Natural killer cell (primary cell): Measurements from ENCODE around the gene FAM24A. TPM values are rescaled to one million over a fixed set of nuclear protein-coding genes. Genes with fewer than 3 reads are reported as not detected.

Source experiments
- ATAC-seq, 3 donors: fragments of 150-1000 bp in 2 of 3; fragments of 200-7000 bp in 1 of 3; cut with Tn5 transposase; 1 replicate in 1 of 3; 2 replicates in 2 of 3; pipeline ENCODE4 v1.10.0; 2021; ENCODE audit warnings: mild to moderate bottlenecking in 2 of 3, moderate library complexity in 2 of 3
- DNase-seq, 2 donors: peaks; one replicate each; pipeline versions ENCODE4 v3.0.0 to v3.0.0-alpha.2; 2013 to 2021; ENCODE audit warnings: mixed read lengths in 1 of 2
- H3K27ac ChIP-seq: one replicate; pipeline ENCODE4 v1.5.1; 2013; ENCODE audit warnings: mild to moderate bottlenecking, low read length
- H3K27me3 ChIP-seq: one replicate; pipeline ENCODE4 v1.6.1; 2013; ENCODE audit warnings: low read length; ENCODE audit not compliant: control insufficient read depth, insufficient read depth
- H3K36me3 ChIP-seq: one replicate; pipeline ENCODE4 v1.6.1; 2013; ENCODE audit warnings: low read length; ENCODE audit not compliant: control insufficient read depth, insufficient read depth
- H3K4me1 ChIP-seq: one replicate; pipeline ENCODE4 v1.6.1; 2013; ENCODE audit warnings: low read length; ENCODE audit not compliant: control insufficient read depth, insufficient read depth
- H3K4me3 ChIP-seq: one replicate; pipeline ENCODE4 v1.5.1; 2013; ENCODE audit warnings: low read length
- H3K9me3 ChIP-seq: one replicate; pipeline ENCODE4 v1.6.1; 2013; ENCODE audit warnings: low read length; ENCODE audit not compliant: control insufficient read depth, insufficient read depth
- H3K27ac Mint-ChIP-seq, 2 donors: one replicate each; pipeline ENCODE4 v1.8.0; 2022; ENCODE audit warnings: mild to moderate bottlenecking in 2 of 2, mixed read lengths in 2 of 2, moderate library complexity in 1 of 2
- H3K27me3 Mint-ChIP-seq, 2 donors: one replicate each; pipeline ENCODE4 v1.8.0; 2022; ENCODE audit warnings: low read depth in 2 of 2, mixed read lengths in 2 of 2
- H3K36me3 Mint-ChIP-seq: one replicate; pipeline ENCODE4 v1.8.0; 2022; ENCODE audit warnings: mixed read lengths
- H3K4me1 Mint-ChIP-seq, 2 donors: one replicate each; pipeline ENCODE4 v1.8.0; 2022; ENCODE audit warnings: mixed read lengths in 2 of 2
- H3K4me3 Mint-ChIP-seq: one replicate; pipeline ENCODE4 v1.8.0; 2022; ENCODE audit warnings: mild to moderate bottlenecking, moderate library complexity, mixed read lengths
- H3K9me3 Mint-ChIP-seq, 2 donors: one replicate each; pipeline ENCODE4 v1.8.0; 2022; ENCODE audit warnings: mixed read lengths in 2 of 2
- WGBS: methylation state at CpG from one replicate; pipeline ENCODE4 v1.1.7; 2013; ENCODE audit warnings: missing lambda C conversion rate; ENCODE audit not compliant: insufficient coverage; 5-methylcytosine and 5-hydroxymethylcytosine counted together
- intact Hi-C: fragments of 100-400 bp; cut with micrococcal nuclease; formaldehyde crosslinking; loops from one replicate; pipeline ENCODE4 v1.14.2; 2022
- total RNA-seq, 4 donors: library from RNA; stranded (reverse); fragments of 120-200 nt in 1 of 4; gene quantifications; one replicate each; pipeline versions ENCODE4 v1.2.3 to v1.2.4, GENCODE V29; 2013 to 2022
- TF ChIP-seq, protein P1 (sequence below): fragments of 200-600 bp; IDR thresholded peaks from one replicate; pipeline ENCODE4 v1.8.0; 2022; ENCODE audit warnings: antibody characterized with exemption

Gene FAM24A
- total RNA-seq, 3 donors from 2014 or later (not counting 1 experiment from before 2014, with no cell fraction given): not detected

- no peaks in the 10 kb centered on the region for H3K27me3 Mint-ChIP-seq
- H3K4me1 ChIP-seq: peaks cover 11% of the 10 kb centered on the region
- no peak overlapping the region for H3K27ac Mint-ChIP-seq
- ATAC-seq: no peak
- no peaks in the 10 kb centered on the region for H3K36me3 ChIP-seq
- no peaks in the 10 kb centered on the region for H3K9me3 ChIP-seq
- H3K9me3 Mint-ChIP-seq: no peaks in the 10 kb centered on the region
- H3K27ac ChIP-seq: no peak overlapping the region
- WGBS: 76% methylated on average over 5 of the region's 6 CpGs
- DNase-seq: no peak
- H3K4me3 ChIP-seq: no peak overlapping the region
- H3K4me3 Mint-ChIP-seq: no peak overlapping the region
- TF ChIP-seq, protein P1, sequence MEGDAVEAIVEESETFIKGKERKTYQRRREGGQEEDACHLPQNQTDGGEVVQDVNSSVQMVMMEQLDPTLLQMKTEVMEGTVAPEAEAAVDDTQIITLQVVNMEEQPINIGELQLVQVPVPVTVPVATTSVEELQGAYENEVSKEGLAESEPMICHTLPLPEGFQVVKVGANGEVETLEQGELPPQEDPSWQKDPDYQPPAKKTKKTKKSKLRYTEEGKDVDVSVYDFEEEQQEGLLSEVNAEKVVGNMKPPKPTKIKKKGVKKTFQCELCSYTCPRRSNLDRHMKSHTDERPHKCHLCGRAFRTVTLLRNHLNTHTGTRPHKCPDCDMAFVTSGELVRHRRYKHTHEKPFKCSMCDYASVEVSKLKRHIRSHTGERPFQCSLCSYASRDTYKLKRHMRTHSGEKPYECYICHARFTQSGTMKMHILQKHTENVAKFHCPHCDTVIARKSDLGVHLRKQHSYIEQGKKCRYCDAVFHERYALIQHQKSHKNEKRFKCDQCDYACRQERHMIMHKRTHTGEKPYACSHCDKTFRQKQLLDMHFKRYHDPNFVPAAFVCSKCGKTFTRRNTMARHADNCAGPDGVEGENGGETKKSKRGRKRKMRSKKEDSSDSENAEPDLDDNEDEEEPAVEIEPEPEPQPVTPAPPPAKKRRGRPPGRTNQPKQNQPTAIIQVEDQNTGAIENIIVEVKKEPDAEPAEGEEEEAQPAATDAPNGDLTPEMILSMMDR: no peak
- H3K36me3 Mint-ChIP-seq: no peaks in the 10 kb centered on the region
- intact Hi-C loops: no loop called here
- H3K27me3 ChIP-seq: no peaks in the 10 kb centered on the region
- H3K4me1 Mint-ChIP-seq: peaks cover 44 to 49% of the 10 kb centered on the region in 2 donors
Measured at GRCh38 chr10:122875843-122876466, 34.5 kb upstream of the FAM24A start.

DNA sequence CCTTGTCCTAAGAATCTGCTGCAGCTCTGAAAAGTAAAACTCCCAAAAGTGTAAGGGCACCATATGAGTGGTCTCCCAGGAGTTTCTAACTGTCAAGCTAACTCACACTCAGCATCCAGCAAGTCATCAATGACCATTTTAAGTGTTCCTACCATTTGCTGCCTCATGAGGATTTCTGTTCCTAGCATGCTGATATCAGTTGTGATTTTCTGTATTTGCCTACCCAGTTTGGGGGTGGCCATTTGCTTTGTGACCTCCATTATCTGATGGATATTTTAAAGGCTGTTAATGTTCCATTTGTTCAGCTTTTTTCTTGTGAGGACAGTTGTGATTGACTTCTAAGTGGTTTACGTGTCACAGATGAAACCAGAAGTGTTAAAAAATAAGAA lies 33.9 kb upstream of the FAM24A start:
- Mint-ChIP-seq H3K36me3 (no peaks in the 10 kb centered on the region), H3K27me3 (no peaks in the 10 kb centered on the region), H3K27ac (no peak overlapping the region), H3K4me3 (no peak overlapping the region), H3K9me3 (no peaks in the 10 kb centered on the region), H3K4me1 (peaks cover 44 to 49% of the 10 kb centered on the region in 2 donors)
- H3K27ac ChIP-seq: no peak overlapping the region
- WGBS: no CpG with 5 or more reads among the region's 1 CpG
- no peaks in the 10 kb centered on the region for H3K9me3 ChIP-seq
- TF ChIP-seq, protein P1: no peak
- intact Hi-C loops: no loop called here
- no peak for DNase-seq
- H3K27me3 ChIP-seq: no peaks in the 10 kb centered on the region
- no peak for ATAC-seq
- H3K4me1 ChIP-seq: peaks cover 11% of the 10 kb centered on the region
- no peaks in the 10 kb centered on the region for H3K36me3 ChIP-seq
- H3K4me3 ChIP-seq: no peak overlapping the region

- TF ChIP-seq, protein P1: no peak
- H3K9me3 ChIP-seq: no peaks in the 10 kb centered on the region
- Mint-ChIP-seq H3K4me1 (peaks cover 44 to 49% of the 10 kb centered on the region in 2 donors), H3K27ac (peak overlapping the region in 1 of 2 donors; percentile 21), H3K27me3 (no peaks in the 10 kb centered on the region), H3K36me3 (no peaks in the 10 kb centered on the region), H3K4me3 (peak overlapping the region; percentile 36), H3K9me3 (no peaks in the 10 kb centered on the region)
- no peak for ATAC-seq
- 65% methylated on average over 1 of the region's 1 CpG for WGBS
- H3K27ac ChIP-seq: no peak overlapping the region
- intact Hi-C loops: no loop called here
- H3K4me3 ChIP-seq: no peak overlapping the region
- no peaks in the 10 kb centered on the region for H3K27me3 ChIP-seq
- H3K4me1 ChIP-seq: peaks cover 11% of the 10 kb centered on the region
- DNase-seq: no peak
- H3K36me3 ChIP-seq: no peaks in the 10 kb centered on the region
Measured at GRCh38 chr10:122877264-122877663, 33.1 kb upstream of the FAM24A start.
